Measurements from ENCODE around the gene UBE4B. TPM values are rescaled to one million over a fixed set of nuclear protein-coding genes. Genes with fewer than 3 reads are reported as not detected.
"Not testable (repeated sequence)": the region's sequence is repeated elsewhere in the genome, so short reads cannot be mapped to it uniquely, and the experiment has no call there.

Gene UBE4B
- polyA plus RNA-seq, 1 donor, result 61.1 TPM

- DNase-seq, result no peak
Measured at GRCh38 chr1:10171995-10172669, 139.4 kb downstream of the UBE4B start.

- DNase-seq, result no peak
Measured at GRCh38 chr1:10173582-10173981, 140.8 kb downstream of the UBE4B start.

- no peak for DNase-seq
Measured at GRCh38 chr1:10177876-10178275, 145.1 kb downstream of the UBE4B start.

GRCh38 chr1:10178597-10179405 is 146.0 kb downstream of the UBE4B start:
- DNase-seq, result no peak

- DNase-seq, result no peak
Measured at GRCh38 chr1:10179406-10180091, 146.8 kb downstream of the UBE4B start.

- no peak for DNase-seq
Measured at GRCh38 chr1:10181154-10181553, 148.4 kb downstream of the UBE4B start.

GRCh38 chr1:10185759-10186158 is 153.0 kb downstream of the UBE4B start:
- DNase-seq, result no peak

- DNase-seq, result no peak
Measured at GRCh38 chr1:10186331-10187025, 153.7 kb downstream of the UBE4B start.

GRCh38 chr1:10187026-10187334 is 154.2 kb downstream of the UBE4B start:
- DNase-seq, result no peak

GRCh38 chr1:10188133-10188650 is 155.4 kb downstream of the UBE4B start:
- no peak for DNase-seq

GRCh38 chr1:10189659-10190058 is 156.9 kb downstream of the UBE4B start:
- no peak for DNase-seq

- DNase-seq, result no peak
Measured at GRCh38 chr1:10192263-10192662, 159.5 kb downstream of the UBE4B start.

GRCh38 chr1:10193288-10193687 is 160.5 kb downstream of the UBE4B start:
- no peak for DNase-seq

- no peak for DNase-seq
Measured at GRCh38 chr1:10195570-10195969, 162.8 kb downstream of the UBE4B start.

- no peak for DNase-seq
Measured at GRCh38 chr1:10196976-10197375, 164.2 kb downstream of the UBE4B start.

- DNase-seq, result no peak
Measured at GRCh38 chr1:10200620-10201019, 167.9 kb downstream of the UBE4B start.

GRCh38 chr1:10204003-10204642 is 171.4 kb downstream of the UBE4B start:
- no peak for DNase-seq

GRCh38 chr1:10205206-10205605 is 172.4 kb downstream of the UBE4B start:
- DNase-seq, result not testable (repeated sequence)

GRCh38 chr1:10207810-10208209 is 175.1 kb downstream of the UBE4B start:
- no peak for DNase-seq

GRCh38 chr1:10208537-10208936 is 175.8 kb downstream of the UBE4B start:
- DNase-seq, result no peak

GRCh38 chr1:10209590-10209904 is 176.8 kb downstream of the UBE4B start:
- DNase-seq, result no peak

Data from left kidney (tissue), 2 donors.